Tibial nerve (tissue), 4 donors: ENCODE measurements around the gene CYBB. TPM values are rescaled to one million over a fixed set of nuclear protein-coding genes. Genes with fewer than 3 reads are reported as not detected.

ENCODE experiments used
- DNase-seq, 2 donors: peaks; one replicate each; pipeline ENCODE4 v3.0.0-alpha.2; 2019; ENCODE audit warnings: low spot score in 2 of 2
- H3K27ac ChIP-seq, 4 donors: fragments of 200-600 bp; sonication (generic) in 3 of 4; one replicate each; pipeline ENCODE4 v1.5.1; 2017 to 2019; ENCODE audit warnings: mild to moderate bottlenecking in 1 of 4
- H3K27me3 ChIP-seq, 2 donors: fragments of 200-600 bp; sonication (generic) in 1 of 2; one replicate each; pipeline versions ENCODE4 v1.5.1 to v1.6.0; 2017 to 2019
- H3K36me3 ChIP-seq, 3 donors: fragments of 200-600 bp; sonication (generic); one replicate each; pipeline ENCODE4 v1.5.1; 2018 to 2019
- H3K4me1 ChIP-seq, 4 donors: fragments of 200-600 bp; sonication (generic) in 3 of 4; one replicate each; pipeline ENCODE4 v1.5.1; 2017 to 2019
- H3K4me3 ChIP-seq, 4 donors: fragments of 200-600 bp; sonication (generic) in 3 of 4; one replicate each; pipeline ENCODE4 v1.5.1; 2017 to 2019; ENCODE audit warnings: mild to moderate bottlenecking in 1 of 4, moderate library complexity in 1 of 4
- H3K9me3 ChIP-seq, 4 donors: fragments of 200-600 bp; sonication (generic) in 3 of 4; one replicate each; pipeline ENCODE4 v1.5.1; 2017 to 2019
- EP300 ChIP-seq, 2 donors: sonication (generic); formaldehyde crosslinking; IDR thresholded peaks; one replicate each; pipeline ENCODE4 v1.6.1; 2017; ENCODE audit warnings: antibody characterized with exemption in 2 of 2, mild to moderate bottlenecking in 1 of 2
- POLR2A ChIP-seq, 2 donors: fragments of 450-650 bp; IDR thresholded peaks; one replicate each; pipeline ENCODE4 v1.6.1; 2017; ENCODE audit warnings: antibody characterized with exemption in 2 of 2, mild to moderate bottlenecking in 2 of 2, moderate library complexity in 2 of 2
- WGBS, 2 donors: methylation state at CpG; one replicate each; pipeline ENCODE4 v1.1.5; 2018; 5-methylcytosine and 5-hydroxymethylcytosine counted together
- total RNA-seq, 4 donors: library from RNA; depleted of rRNA; stranded (reverse); fragments of >200 nt; gene quantifications; one replicate each; pipeline ENCODE4 v1.1.0, GENCODE V29; 2016
- TF ChIP-seq, protein P1 (sequence below), 5 experiments: fragments of 200-600 bp in 3 of 5; fragments of 450-650 bp in 2 of 5; sonication (generic) in 3 of 5; IDR thresholded peaks; one replicate each; pipeline ENCODE4 v1.5.1; 2016 to 2019; ENCODE audit warnings: antibody characterized with exemption in 5 of 5, mild to moderate bottlenecking in 3 of 5, moderate library complexity in 2 of 5

CYBB gene
- total RNA-seq, 4 donors from 2014 or later, result 19.5 to 26.0 (median 21.8) TPM

DNA sequence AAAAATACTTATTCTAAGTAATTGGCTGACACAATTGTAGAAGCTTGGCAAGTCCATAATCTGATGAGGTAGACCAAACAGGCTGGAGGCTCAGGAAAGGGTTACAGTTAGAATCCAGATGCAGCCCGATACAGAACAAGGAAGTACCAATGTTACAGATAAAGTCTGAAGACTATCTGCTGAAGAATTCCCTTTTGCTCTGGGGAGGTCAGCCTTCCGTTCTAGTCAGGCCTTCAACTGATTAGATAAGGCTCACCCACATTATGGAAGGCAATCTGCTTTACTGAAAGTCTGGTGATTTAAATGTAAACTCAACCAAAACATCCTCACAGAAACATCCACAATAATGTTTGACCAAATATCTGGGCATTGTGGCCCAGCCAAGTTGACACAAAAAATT lies 74.9 kb downstream of the CYBB start:
- TF ChIP-seq POLR2A (IDR thresholded peaks at IDR 0.05) (no peak), EP300 (IDR thresholded peaks at IDR 0.05) (no peak)
- TF ChIP-seq, protein P1, sequence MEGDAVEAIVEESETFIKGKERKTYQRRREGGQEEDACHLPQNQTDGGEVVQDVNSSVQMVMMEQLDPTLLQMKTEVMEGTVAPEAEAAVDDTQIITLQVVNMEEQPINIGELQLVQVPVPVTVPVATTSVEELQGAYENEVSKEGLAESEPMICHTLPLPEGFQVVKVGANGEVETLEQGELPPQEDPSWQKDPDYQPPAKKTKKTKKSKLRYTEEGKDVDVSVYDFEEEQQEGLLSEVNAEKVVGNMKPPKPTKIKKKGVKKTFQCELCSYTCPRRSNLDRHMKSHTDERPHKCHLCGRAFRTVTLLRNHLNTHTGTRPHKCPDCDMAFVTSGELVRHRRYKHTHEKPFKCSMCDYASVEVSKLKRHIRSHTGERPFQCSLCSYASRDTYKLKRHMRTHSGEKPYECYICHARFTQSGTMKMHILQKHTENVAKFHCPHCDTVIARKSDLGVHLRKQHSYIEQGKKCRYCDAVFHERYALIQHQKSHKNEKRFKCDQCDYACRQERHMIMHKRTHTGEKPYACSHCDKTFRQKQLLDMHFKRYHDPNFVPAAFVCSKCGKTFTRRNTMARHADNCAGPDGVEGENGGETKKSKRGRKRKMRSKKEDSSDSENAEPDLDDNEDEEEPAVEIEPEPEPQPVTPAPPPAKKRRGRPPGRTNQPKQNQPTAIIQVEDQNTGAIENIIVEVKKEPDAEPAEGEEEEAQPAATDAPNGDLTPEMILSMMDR (IDR thresholded peaks at IDR 0.05), result no peak
- H3K27me3 ChIP-seq, result peaks cover 0 to 6% of the 10 kb centered on the region in 2 donors
- H3K27ac ChIP-seq, result no peak overlapping the region
- H3K4me1 ChIP-seq, result no peaks in the 10 kb centered on the region
- H3K36me3 ChIP-seq, result no peaks in the 10 kb centered on the region
- no peak for DNase-seq
- H3K4me3 ChIP-seq, result no peak overlapping the region
- no peaks in the 10 kb centered on the region for H3K9me3 ChIP-seq
- WGBS, 2 donors, result 47 to 54% methylated on average over 2 of the region's 2 CpGs

DNA sequence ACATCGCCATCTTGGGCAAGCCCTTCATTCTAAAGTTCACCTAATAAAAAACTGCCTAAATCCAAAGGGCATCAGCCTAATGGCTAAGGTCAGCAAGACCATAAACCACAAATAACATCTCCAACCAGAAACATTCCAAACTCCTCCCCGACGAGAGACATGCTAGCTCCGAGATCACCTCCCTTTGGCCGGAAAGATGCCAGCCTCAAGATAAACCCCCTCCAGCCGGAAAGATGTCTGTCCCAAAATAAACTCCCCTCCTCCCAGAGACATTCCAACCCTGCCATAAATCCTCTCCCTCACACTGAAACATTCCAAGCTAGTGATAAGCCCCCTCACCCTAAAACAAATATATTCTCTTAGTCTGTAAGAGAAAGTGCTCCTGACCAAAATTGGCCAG lies 80.9 kb downstream of the CYBB start:
- 23 to 50% methylated on average over 6 of the region's 6 CpGs for WGBS, 2 donors
- Histone ChIP-seq H3K27ac (no peak overlapping the region), H3K4me3 (no peak overlapping the region), H3K4me1 (no peaks in the 10 kb centered on the region), H3K9me3 (no peaks in the 10 kb centered on the region), H3K27me3 (no peaks in the 10 kb centered on the region), H3K36me3 (no peaks in the 10 kb centered on the region)
- TF ChIP-seq, protein P1 (IDR thresholded peaks at IDR 0.05), result no peak
- no peak for TF ChIP-seq EP300 (IDR thresholded peaks at IDR 0.05)
- DNase-seq, result no peak

DNA sequence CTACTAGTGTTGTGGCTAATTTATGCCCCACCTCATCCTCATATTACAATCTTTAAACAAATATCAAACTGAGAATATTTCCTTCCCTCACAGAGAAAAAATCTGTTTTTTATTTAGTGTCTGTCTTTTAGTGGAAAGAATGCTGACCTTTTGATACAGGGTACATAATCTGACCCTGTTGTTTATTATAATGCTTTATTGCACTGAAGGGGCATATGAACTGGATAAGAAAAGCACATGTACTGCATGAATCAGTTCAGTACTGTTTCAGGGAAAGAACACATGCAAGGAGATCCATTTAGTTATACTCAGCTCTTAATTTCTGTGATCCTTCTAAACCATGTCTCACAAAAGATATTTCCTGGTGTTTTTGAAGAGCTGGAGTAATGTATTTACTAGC lies 83.0 kb downstream of the CYBB start:
- H3K36me3 ChIP-seq, result no peaks in the 10 kb centered on the region
- no peaks in the 10 kb centered on the region for H3K27me3 ChIP-seq
- H3K4me3 ChIP-seq, result no peak overlapping the region
- H3K9me3 ChIP-seq, result no peaks in the 10 kb centered on the region
- no peak for DNase-seq
- no peak for TF ChIP-seq EP300 (IDR thresholded peaks at IDR 0.05)
- H3K4me1 ChIP-seq, result no peaks in the 10 kb centered on the region
- H3K27ac ChIP-seq, result no peak overlapping the region

Other genes with a start within 250 kb of the CYBB start
- gene LANCL3, start 208.4 kb upstream of the CYBB start, total RNA-seq, result 1 to 10 TPM in 3 of 4 donors, under 1 TPM in 1; 0.22 to 1.8 (median 1.2) TPM
- under 1 TPM; under 0.01 to 0.22 (median 0.10) TPM for gene XK, start 94.3 kb upstream of the CYBB start, total RNA-seq
- gene DYNLT3, start 67.5 kb downstream of the CYBB start, total RNA-seq, result 10 to 100 TPM; 26.9 to 36.3 (median 30.7) TPM
- under 1 TPM; 0.21 to 0.78 (median 0.37) TPM for gene SYTL5, start 226.5 kb downstream of the CYBB start, total RNA-seq